WI38 (cell line): ENCODE measurements around the gene SSTR5.

Experiments used
- H3K4me3 ChIP-seq: 2 replicates; pipeline ENCODE4 v1.5.1; 2011; ENCODE audit warnings: low read depth, mild to moderate bottlenecking, control low read depth, low read length
- CTCF ChIP-seq: IDR thresholded peaks from 2 replicates; pipeline ENCODE4 v1.5.1; 2012; ENCODE audit warnings: low read depth, mild to moderate bottlenecking, control low read depth, low read length

Gene SSTR5

GRCh38 chr16:1063728-1064127, 8.8 kb upstream of the SSTR5 start:
- no peak for TF ChIP-seq CTCF
- no peak overlapping the region for H3K4me3 ChIP-seq

- TF ChIP-seq CTCF: no peak
- no peak overlapping the region for H3K4me3 ChIP-seq
Measured at GRCh38 chr16:1065469-1066128, 6.9 kb upstream of the SSTR5 start.

GRCh38 chr16:1066584-1067172, 5.9 kb upstream of the SSTR5 start:
- no peak overlapping the region for H3K4me3 ChIP-seq
- no peak for TF ChIP-seq CTCF

- H3K4me3 ChIP-seq: no peak overlapping the region
- no peak for TF ChIP-seq CTCF
Measured at GRCh38 chr16:1067629-1068028, 4.9 kb upstream of the SSTR5 start.

- no peak for TF ChIP-seq CTCF
- no peak overlapping the region for H3K4me3 ChIP-seq
Measured at GRCh38 chr16:1068451-1068850, 4.1 kb upstream of the SSTR5 start.

- H3K4me3 ChIP-seq: no peak overlapping the region
- TF ChIP-seq CTCF: no peak
Measured at GRCh38 chr16:1069154-1069553, 3.4 kb upstream of the SSTR5 start.

GRCh38 chr16:1070084-1070863, 2.3 kb upstream of the SSTR5 start:
- H3K4me3 ChIP-seq: no peak overlapping the region
- no peak for TF ChIP-seq CTCF
